ENCODE measurements around the gene VPS25. TPM values are rescaled to one million over a fixed set of nuclear protein-coding genes. Genes with fewer than 3 reads are reported as not detected.

Gene VPS25
- total RNA-seq, 1 donor from 2014 or later, result 88.7 TPM

- Mint-ChIP-seq H3K36me3 (ENCODE audit: low read depth) (no peaks in the 10 kb centered on the region), H3K27ac (ENCODE audit: unreplicated experiment) (peak overlapping the region; percentile 99), H3K9me3 (no peaks in the 10 kb centered on the region), H3K4me3 (peak overlapping the region; percentile 98), H3K4me1 (peaks cover 27% of the 10 kb centered on the region), H3K27me3 (ENCODE audit: low read depth) (peaks cover 4% of the 10 kb centered on the region)
- no peak for DNase-seq (ENCODE audit: low read depth, low spot score)
- TF ChIP-seq CTCF (conservative IDR thresholded peaks at IDR 0.05), result no peak
Measured at GRCh38 chr17:42772945-42773289, 332 bp upstream of the VPS25 start.

- Mint-ChIP-seq H3K36me3 (ENCODE audit: low read depth) (no peaks in the 10 kb centered on the region), H3K27ac (ENCODE audit: unreplicated experiment) (no peak overlapping the region), H3K27me3 (ENCODE audit: low read depth) (peaks cover under 1% of the 10 kb centered on the region), H3K4me1 (peaks cover 27% of the 10 kb centered on the region), H3K9me3 (no peaks in the 10 kb centered on the region), H3K4me3 (peak overlapping the region; percentile 98)
- no peak for TF ChIP-seq CTCF (conservative IDR thresholded peaks at IDR 0.05)
- DNase-seq (ENCODE audit: low read depth, low spot score), result no peak
Measured at GRCh38 chr17:42774066-42774745, 957 bp downstream of the VPS25 start.

- Mint-ChIP-seq H3K9me3 (no peaks in the 10 kb centered on the region), H3K4me3 (peak overlapping the region; percentile 98), H3K4me1 (peaks cover 33% of the 10 kb centered on the region), H3K36me3 (ENCODE audit: low read depth) (no peaks in the 10 kb centered on the region), H3K27ac (ENCODE audit: unreplicated experiment) (no peak overlapping the region), H3K27me3 (ENCODE audit: low read depth) (peaks cover 12% of the 10 kb centered on the region)
- no peak for DNase-seq (ENCODE audit: low read depth, low spot score)
- no peak for TF ChIP-seq CTCF (conservative IDR thresholded peaks at IDR 0.05)
Measured at GRCh38 chr17:42775534-42776098, 2.4 kb downstream of the VPS25 start.

GRCh38 chr17:42778570-42778969, 5.3 kb downstream of the VPS25 start:
- peak overlapping the region; percentile 54 for H3K4me3 Mint-ChIP-seq
- DNase-seq (ENCODE audit: low read depth, low spot score), result no peak
- H3K36me3 Mint-ChIP-seq (ENCODE audit: low read depth), result no peaks in the 10 kb centered on the region
- peaks cover 39% of the 10 kb centered on the region for H3K27me3 Mint-ChIP-seq (ENCODE audit: low read depth)
- H3K4me1 Mint-ChIP-seq, result peaks cover 21% of the 10 kb centered on the region
- no peaks in the 10 kb centered on the region for H3K9me3 Mint-ChIP-seq
- no peak overlapping the region for H3K27ac Mint-ChIP-seq (ENCODE audit: unreplicated experiment)
- no peak for TF ChIP-seq CTCF (conservative IDR thresholded peaks at IDR 0.05)

GRCh38 chr17:42779304-42779935, 6.2 kb downstream of the VPS25 start:
- TF ChIP-seq CTCF (conservative IDR thresholded peaks at IDR 0.05), result no peak
- Mint-ChIP-seq H3K36me3 (ENCODE audit: low read depth) (no peaks in the 10 kb centered on the region), H3K27ac (ENCODE audit: unreplicated experiment) (peak overlapping the region; percentile 71), H3K27me3 (ENCODE audit: low read depth) (peaks cover 44% of the 10 kb centered on the region), H3K4me3 (peak overlapping the region; percentile 67), H3K9me3 (no peaks in the 10 kb centered on the region), H3K4me1 (peaks cover 13% of the 10 kb centered on the region)
- no peak for DNase-seq (ENCODE audit: low read depth, low spot score)
